CD4-positive, alpha-beta memory T cell (primary cell): ENCODE data around the gene MAST2. TPM values are rescaled to one million over a fixed set of nuclear protein-coding genes. Genes with fewer than 3 reads are reported as not detected.

ENCODE experiments used
- CTCF ChIA-PET: fragments of 350-600 bp; sonication (Branson Sonifier 250); formaldehyde crosslinking; loops from one replicate; lab custom pipeline; 2021; ENCODE audit warnings: inconsistent platforms; ENCODE audit not compliant: partially characterized antibody; lab: Charles Lee
- POLR2A ChIA-PET: fragments of 350-600 bp; sonication (Branson Sonifier 250); formaldehyde crosslinking; loops from one replicate; lab custom pipeline; 2021; ENCODE audit not compliant: partially characterized antibody; lab: Charles Lee
- DNase-seq, 5 donors: peaks; one replicate each; pipeline versions ENCODE4 v3.0.0 to v3.0.0-alpha.2; 2020 to 2022; ENCODE audit warnings: mixed read lengths in 1 of 5
- H3K27ac ChIP-seq: one replicate; pipeline ENCODE4 v1.7.0; 2013; ENCODE audit warnings: low read depth, low read length
- H3K27me3 ChIP-seq: 2 replicates; pipeline ENCODE4 v1.7.0; 2013; ENCODE audit warnings: mild to moderate bottlenecking, low read length, moderate library complexity; ENCODE audit not compliant: insufficient read depth
- H3K36me3 ChIP-seq: 2 replicates; pipeline ENCODE4 v1.7.0; 2013; ENCODE audit warnings: mild to moderate bottlenecking, low read length, moderate library complexity; ENCODE audit not compliant: insufficient read depth
- H3K4me1 ChIP-seq: 2 replicates; pipeline ENCODE4 v1.7.0; 2013; ENCODE audit warnings: mild to moderate bottlenecking, low read length, moderate library complexity; ENCODE audit not compliant: insufficient read depth
- H3K4me3 ChIP-seq, 2 donors: one replicate each; pipeline ENCODE4 v1.7.0; 2013; ENCODE audit warnings: low read length in 2 of 2, mild to moderate bottlenecking in 1 of 2
- H3K9me3 ChIP-seq, 2 donors: one replicate each; pipeline ENCODE4 v1.7.0; 2013; ENCODE audit warnings: low read length in 2 of 2, control low read depth in 1 of 2; ENCODE audit not compliant: control insufficient read depth in 1 of 2
- H3K27ac Mint-ChIP-seq, 7 donors: one replicate each; pipeline ENCODE4 v1.8.0; 2020 to 2021; ENCODE audit warnings: mixed read lengths in 7 of 7, mild to moderate bottlenecking in 6 of 7, inconsistent platforms in 3 of 7, moderate library complexity in 3 of 7
- H3K27me3 Mint-ChIP-seq, 2 donors: one replicate each; pipeline ENCODE4 v1.8.0; 2020 to 2021; ENCODE audit warnings: mixed read lengths in 2 of 2
- H3K36me3 Mint-ChIP-seq, 2 donors: one replicate each; pipeline ENCODE4 v1.8.0; 2020 to 2021; ENCODE audit warnings: mixed read lengths in 2 of 2, inconsistent platforms in 1 of 2, mild to moderate bottlenecking in 1 of 2
- H3K4me1 Mint-ChIP-seq, 4 donors: one replicate each; pipeline ENCODE4 v1.8.0; 2020 to 2021; ENCODE audit warnings: mixed read lengths in 4 of 4, mild to moderate bottlenecking in 1 of 4
- H3K4me3 Mint-ChIP-seq, 8 donors: one replicate each; pipeline ENCODE4 v1.8.0; 2020 to 2021; ENCODE audit warnings: mixed read lengths in 8 of 8, mild to moderate bottlenecking in 7 of 8, moderate library complexity in 6 of 8, inconsistent platforms in 3 of 8
- H3K9me3 Mint-ChIP-seq, 8 donors: one replicate each; pipeline ENCODE4 v1.8.0; 2020 to 2021; ENCODE audit warnings: mixed read lengths in 8 of 8, mild to moderate bottlenecking in 5 of 8, inconsistent platforms in 3 of 8, moderate library complexity in 1 of 8
- intact Hi-C: fragments of 100-400 bp; cut with micrococcal nuclease; formaldehyde crosslinking; loops from one replicate; pipeline ENCODE4 v1.15.1; 2023
- polyA plus RNA-seq, 2 donors: library from polyadenylated mRNA; unstranded; fragments of 300-500 nt; fragmentation: Illumina TruSeq; gene quantifications; one replicate each; pipeline ENCODE4 v1.2.3, GENCODE V29; 2021
- total RNA-seq, 2 experiments: library from RNA; stranded (reverse); gene quantifications; one replicate each; pipeline ENCODE4 v1.2.3, GENCODE V29; 2021

Gene MAST2
- total and polyA plus RNA-seq, 4 experiments from 2014 or later = 0.65 to 9.9 (median 4.3) TPM

GRCh38 chr1:46034601-46035516, 231.4 kb downstream of the MAST2 start:
- ChIA-PET CTCF (interaction anchor here (1.0 to 9.9 kb wide), 7 partner anchors 9 to 189 kb away, joined by 3 to 162 read pairs (median 5); partner anchors contain the start of genes P3R3URF and TSPAN1), POLR2A (no interaction called here)
- Mint-ChIP-seq H3K27ac (peak overlapping the region in 1 of 7 donors; percentile 12), H3K9me3 (no peaks in the 10 kb centered on the region), H3K4me1 (no peaks in the 10 kb centered on the region), H3K4me3 (no peak overlapping the region), H3K36me3 (peaks cover 0 to 5% of the 10 kb centered on the region in 2 donors), H3K27me3 (no peaks in the 10 kb centered on the region)
- no peaks in the 10 kb centered on the region for H3K27me3 ChIP-seq
- intact Hi-C loops = no loop called here
- no peak overlapping the region for H3K27ac ChIP-seq
- DNase-seq = no peak
- no peaks in the 10 kb centered on the region for H3K9me3 ChIP-seq
- no peak overlapping the region for H3K4me3 ChIP-seq
- H3K4me1 ChIP-seq = no peaks in the 10 kb centered on the region
- no peaks in the 10 kb centered on the region for H3K36me3 ChIP-seq

GRCh38 chr1:46036894-46037839, 233.8 kb downstream of the MAST2 start:
- peak; percentile 73 to 76 (median 75) for DNase-seq
- Mint-ChIP-seq H3K4me1 (no peaks in the 10 kb centered on the region), H3K9me3 (no peaks in the 10 kb centered on the region), H3K4me3 (no peak overlapping the region), H3K27ac (no peak overlapping the region), H3K36me3 (peaks cover 0 to 3% of the 10 kb centered on the region in 2 donors), H3K27me3 (no peaks in the 10 kb centered on the region)
- no peaks in the 10 kb centered on the region for H3K27me3 ChIP-seq
- no peak overlapping the region for H3K4me3 ChIP-seq
- ChIA-PET POLR2A (interaction anchor here (0.6 to 1.3 kb wide), 2 partner anchors 130 to 351 kb away, joined by 3 read pairs; partner anchors contain the start of gene GPBP1L1), CTCF (interaction anchor here (0.6 to 9.9 kb wide), 12 partner anchors 10 to 1533 kb away, joined by 3 to 162 read pairs (median 3); partner anchors contain the start of genes P3R3URF and TSPAN1)
- H3K4me1 ChIP-seq = no peaks in the 10 kb centered on the region
- no peak overlapping the region for H3K27ac ChIP-seq
- H3K9me3 ChIP-seq = no peaks in the 10 kb centered on the region
- H3K36me3 ChIP-seq = no peaks in the 10 kb centered on the region
- intact Hi-C loops = loop anchor here (1.0 kb wide), 3 partner anchors 142 to 311 kb away; no protein-coding TSS in a partner anchor

GRCh38 chr1:46039571-46040052, 236.2 kb downstream of the MAST2 start:
- POLR2A ChIA-PET = no interaction called here
- H3K27ac ChIP-seq = no peak overlapping the region
- H3K4me1 ChIP-seq = no peaks in the 10 kb centered on the region
- H3K27ac Mint-ChIP-seq = no peak overlapping the region
- CTCF ChIA-PET = interaction anchor here (0.6 to 9.9 kb wide), 4 partner anchors 124 to 301 kb away, joined by 3 to 162 read pairs (median 6); partner anchors contain the start of genes NSUN4, P3R3URF and TSPAN1
- no peaks in the 10 kb centered on the region for H3K4me1 Mint-ChIP-seq
- intact Hi-C loops = no loop called here
- H3K4me3 Mint-ChIP-seq = no peak overlapping the region
- H3K9me3 ChIP-seq = no peaks in the 10 kb centered on the region
- H3K4me3 ChIP-seq = no peak overlapping the region
- H3K27me3 Mint-ChIP-seq = peaks cover 0 to 1% of the 10 kb centered on the region in 2 donors
- H3K36me3 ChIP-seq = no peaks in the 10 kb centered on the region
- no peaks in the 10 kb centered on the region for H3K27me3 ChIP-seq
- DNase-seq = no peak
- no peaks in the 10 kb centered on the region for H3K36me3 Mint-ChIP-seq
- no peaks in the 10 kb centered on the region for H3K9me3 Mint-ChIP-seq

- intact Hi-C loops = no loop called here
- Mint-ChIP-seq H3K4me1 (no peaks in the 10 kb centered on the region), H3K36me3 (no peaks in the 10 kb centered on the region), H3K4me3 (no peak overlapping the region), H3K9me3 (no peaks in the 10 kb centered on the region), H3K27me3 (peaks cover 1% of the 10 kb centered on the region in 2 donors), H3K27ac (no peak overlapping the region)
- H3K4me1 ChIP-seq = no peaks in the 10 kb centered on the region
- CTCF ChIA-PET = interaction anchor here (0.8 to 1.3 kb wide), 4 partner anchors 12 to 182 kb away, joined by 3 read pairs; no protein-coding TSS in a partner anchor
- no peaks in the 10 kb centered on the region for H3K36me3 ChIP-seq
- no peaks in the 10 kb centered on the region for H3K27me3 ChIP-seq
- no peak overlapping the region for H3K27ac ChIP-seq
- no peak for DNase-seq
- no peaks in the 10 kb centered on the region for H3K9me3 ChIP-seq
- no peak overlapping the region for H3K4me3 ChIP-seq
- POLR2A ChIA-PET = no interaction called here
Measured at GRCh38 chr1:46041551-46041950, 238.1 kb downstream of the MAST2 start.

GRCh38 chr1:46041974-46042373, 238.6 kb downstream of the MAST2 start:
- Histone ChIP-seq H3K36me3 (no peaks in the 10 kb centered on the region), H3K27me3 (no peaks in the 10 kb centered on the region), H3K4me1 (no peaks in the 10 kb centered on the region), H3K9me3 (no peaks in the 10 kb centered on the region), H3K4me3 (no peak overlapping the region), H3K27ac (no peak overlapping the region)
- Mint-ChIP-seq H3K4me3 (no peak overlapping the region), H3K36me3 (no peaks in the 10 kb centered on the region), H3K27ac (no peak overlapping the region), H3K27me3 (peaks cover 1% of the 10 kb centered on the region in 2 donors), H3K4me1 (no peaks in the 10 kb centered on the region), H3K9me3 (no peaks in the 10 kb centered on the region)
- DNase-seq = no peak
- ChIA-PET CTCF (interaction anchor here (0.8 to 1.3 kb wide), 4 partner anchors 12 to 181 kb away, joined by 3 read pairs; no protein-coding TSS in a partner anchor), POLR2A (no interaction called here)
- intact Hi-C loops = no loop called here

GRCh38 chr1:46043458-46044017, 240.1 kb downstream of the MAST2 start:
- Mint-ChIP-seq H3K27ac (peak overlapping the region in 1 of 7 donors; percentile 18), H3K9me3 (no peaks in the 10 kb centered on the region), H3K27me3 (peaks cover 1% of the 10 kb centered on the region in 2 donors), H3K36me3 (no peaks in the 10 kb centered on the region), H3K4me3 (no peak overlapping the region), H3K4me1 (no peaks in the 10 kb centered on the region)
- no peak overlapping the region for H3K27ac ChIP-seq
- ChIA-PET POLR2A (interaction anchor here (0.6 kb wide), 1 partner anchor 99 kb away, joined by 4 read pairs; no protein-coding TSS in a partner anchor), CTCF (interaction anchor here (1.5 kb wide), 1 partner anchor 9 kb away, joined by 6 read pairs; no protein-coding TSS in a partner anchor)
- intact Hi-C loops = no loop called here
- H3K4me3 ChIP-seq = no peak overlapping the region
- H3K36me3 ChIP-seq = no peaks in the 10 kb centered on the region
- H3K9me3 ChIP-seq = no peaks in the 10 kb centered on the region
- no peaks in the 10 kb centered on the region for H3K27me3 ChIP-seq
- H3K4me1 ChIP-seq = no peaks in the 10 kb centered on the region
- DNase-seq = no peak
